Astrocyte (in vitro differentiated cells and primary cell): Measurements from ENCODE around the gene TKT. TPM values are rescaled to one million over a fixed set of nuclear protein-coding genes. Genes with fewer than 3 reads are reported as not detected.
A peak's percentile ranks its signal among the peaks of the same experiment; 100 is the strongest.

Experiments
- DNase-seq: peaks from one replicate; pipeline ENCODE4 v3.0.0-alpha.2; 2010; ENCODE audit warnings: low read depth
- FAIRE-seq: peaks from 2 replicates; lab custom pipeline; 2011; peaks lifted over from hg19 to GRCh38; lab: Jason Lieb, UNC
- H2AFZ ChIP-seq: 2 replicates; pipeline ENCODE4 v1.6.0; 2012; ENCODE audit warnings: low read depth, low read length, inconsistent platforms
- H3K27ac ChIP-seq: 2 replicates; pipeline ENCODE4 v1.5.1; 2011; ENCODE audit warnings: low read depth, low read length, inconsistent platforms
- H3K27me3 ChIP-seq: 2 replicates; pipeline ENCODE4 v1.6.0; 2011; ENCODE audit warnings: low read length, inconsistent platforms; ENCODE audit not compliant: insufficient read depth
- H3K36me3 ChIP-seq: 2 replicates; pipeline ENCODE4 v1.5.1; 2011; ENCODE audit warnings: low read length, inconsistent platforms; ENCODE audit not compliant: insufficient read depth
- H3K4me1 ChIP-seq: 2 replicates; pipeline ENCODE4 v1.5.1; 2011; ENCODE audit warnings: low read length, inconsistent platforms; ENCODE audit not compliant: insufficient read depth
- H3K4me2 ChIP-seq: 2 replicates; pipeline ENCODE4 v1.6.0; 2012; ENCODE audit warnings: low read length, inconsistent platforms
- H3K4me3 ChIP-seq: 2 replicates; pipeline ENCODE4 v1.5.1; 2011; ENCODE audit warnings: low read depth, mild to moderate bottlenecking, low read length, inconsistent platforms; ENCODE audit not compliant: insufficient read depth
- H3K79me2 ChIP-seq: 2 replicates; pipeline ENCODE4 v1.6.0; 2012; ENCODE audit warnings: mild to moderate bottlenecking, low read length, inconsistent platforms; ENCODE audit not compliant: insufficient read depth
- H3K9ac ChIP-seq: 2 replicates; pipeline ENCODE4 v1.6.0; 2012; ENCODE audit warnings: mild to moderate bottlenecking, low read length, inconsistent platforms
- H3K9me3 ChIP-seq: 2 replicates; pipeline ENCODE4 v1.5.1; 2012; ENCODE audit warnings: low read depth, mild to moderate bottlenecking, low read length, inconsistent platforms; ENCODE audit not compliant: insufficient read depth
- H4K20me1 ChIP-seq: 2 replicates; pipeline ENCODE4 v1.6.0; 2012; ENCODE audit warnings: low read length, inconsistent platforms; ENCODE audit not compliant: insufficient read depth
- H3K27ac Mint-ChIP-seq: one replicate; pipeline ENCODE4 v1.8.0; 2021; ENCODE audit warnings: mild to moderate bottlenecking, mixed read lengths; ENCODE audit not compliant: unreplicated experiment
- H3K27me3 Mint-ChIP-seq: one replicate; pipeline ENCODE4 v1.8.0; 2021; ENCODE audit warnings: low read depth, mixed read lengths; ENCODE audit not compliant: unreplicated experiment
- H3K36me3 Mint-ChIP-seq: one replicate; pipeline ENCODE4 v1.8.0; 2021; ENCODE audit warnings: low read depth, mixed read lengths; ENCODE audit not compliant: unreplicated experiment
- H3K4me1 Mint-ChIP-seq: one replicate; pipeline ENCODE4 v1.8.0; 2021; ENCODE audit warnings: low read depth, mixed read lengths; ENCODE audit not compliant: unreplicated experiment
- H3K4me3 Mint-ChIP-seq: one replicate; pipeline ENCODE4 v1.8.0; 2021; ENCODE audit warnings: mild to moderate bottlenecking, moderate library complexity, mixed read lengths; ENCODE audit not compliant: unreplicated experiment
- H3K9me3 Mint-ChIP-seq: one replicate; pipeline ENCODE4 v1.8.0; 2021; ENCODE audit warnings: mild to moderate bottlenecking, mixed read lengths; ENCODE audit not compliant: unreplicated experiment
- CTCF ChIP-seq: IDR thresholded peaks from 2 replicates; pipeline ENCODE4 v1.5.1; 2011; ENCODE audit warnings: low read depth, mild to moderate bottlenecking, inconsistent platforms, low read length, moderate library complexity; ENCODE audit not compliant: insufficient read depth
- EZH2 ChIP-seq: IDR thresholded peaks from 2 replicates; pipeline ENCODE4 v1.6.1; 2012; ENCODE audit warnings: mild to moderate bottlenecking, low read length, inconsistent platforms; ENCODE audit not compliant: insufficient read depth
- total RNA-seq: library from RNA; stranded (reverse); gene quantifications from 2 replicates; pipeline ENCODE4 v1.2.1, GENCODE V29; 2021

TKT gene
- total RNA-seq, 1 donor from 2014 or later: 318 TPM

- H3K36me3 ChIP-seq: peaks cover 35% of the 10 kb centered on the region
- DNase-seq (no peak), FAIRE-seq (no peak)
- no peaks in the 10 kb centered on the region for H3K79me2 ChIP-seq
- no peak overlapping the region for H3K4me3 ChIP-seq
- H3K4me3 Mint-ChIP-seq: no peak overlapping the region
- no peak overlapping the region for H3K9ac ChIP-seq
- H3K36me3 Mint-ChIP-seq: peaks cover 17% of the 10 kb centered on the region
- peak overlapping the region; percentile 58 for H3K27ac Mint-ChIP-seq
- TF ChIP-seq EZH2 (no peak), CTCF (no peak)
- no peaks in the 10 kb centered on the region for H3K9me3 ChIP-seq
- H3K4me2 ChIP-seq: no peak overlapping the region
- H3K27ac ChIP-seq: no peak overlapping the region
- H3K9me3 Mint-ChIP-seq: no peaks in the 10 kb centered on the region
- no peaks in the 10 kb centered on the region for H3K27me3 Mint-ChIP-seq
- no peak overlapping the region for H2AFZ ChIP-seq
- no peaks in the 10 kb centered on the region for H3K27me3 ChIP-seq
- no peaks in the 10 kb centered on the region for H3K4me1 Mint-ChIP-seq
- no peaks in the 10 kb centered on the region for H3K4me1 ChIP-seq
- peaks cover 33% of the 10 kb centered on the region for H4K20me1 ChIP-seq
Observed at GRCh38 chr3:53223025-53223424, 32.8 kb downstream of the TKT start.

DNA sequence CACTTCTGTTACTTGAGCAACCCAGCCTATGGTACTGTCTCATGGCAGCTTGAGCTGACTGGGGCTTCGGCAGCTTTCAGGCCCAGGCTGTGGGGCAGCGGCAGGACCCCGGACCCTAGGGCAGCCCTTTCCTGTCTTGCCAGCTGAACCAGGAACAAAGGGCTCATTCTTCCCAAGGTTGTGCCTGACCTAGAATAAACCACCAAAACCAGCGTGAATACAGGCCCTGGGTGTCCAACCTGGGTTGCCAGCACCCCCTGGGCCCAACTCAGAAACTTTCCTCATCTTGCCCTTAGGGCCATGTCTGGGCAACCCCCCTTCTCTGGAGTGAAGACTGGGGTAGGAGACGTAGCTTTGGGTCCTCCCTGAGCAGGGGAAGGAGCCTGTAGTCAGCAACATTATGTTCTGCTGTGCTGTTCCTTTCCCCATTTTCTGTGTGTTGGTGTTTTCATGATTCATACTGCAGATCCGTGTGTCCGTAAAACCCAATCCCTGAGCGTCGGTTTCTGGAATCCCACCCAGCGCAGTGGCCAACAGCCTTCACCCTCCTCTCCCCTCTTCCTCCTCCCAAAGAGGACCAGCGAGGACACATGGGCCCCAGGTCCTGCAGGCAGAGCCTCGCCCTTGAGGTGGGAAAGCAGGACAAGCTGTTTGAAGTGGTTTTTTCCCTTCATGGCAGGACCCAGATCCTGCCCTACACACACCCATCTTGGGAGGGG, 33.5 kb downstream of the TKT start:
- Histone ChIP-seq H3K4me2 (no peak overlapping the region), H3K9me3 (no peaks in the 10 kb centered on the region), H3K36me3 (peaks cover 28% of the 10 kb centered on the region), H3K79me2 (no peaks in the 10 kb centered on the region), H3K4me3 (no peak overlapping the region), H2AFZ (no peak overlapping the region), H3K9ac (no peak overlapping the region), H4K20me1 (peaks cover 26% of the 10 kb centered on the region), H3K27me3 (no peaks in the 10 kb centered on the region), H3K4me1 (no peaks in the 10 kb centered on the region), H3K27ac (no peak overlapping the region)
- Mint-ChIP-seq H3K36me3 (peaks cover 15% of the 10 kb centered on the region), H3K4me3 (no peak overlapping the region), H3K9me3 (no peaks in the 10 kb centered on the region), H3K4me1 (no peaks in the 10 kb centered on the region), H3K27ac (peak overlapping the region; percentile 58), H3K27me3 (no peaks in the 10 kb centered on the region)
- DNase-seq (no peak), FAIRE-seq (no peak)
- no peak for TF ChIP-seq CTCF
- no peak for TF ChIP-seq EZH2

DNA sequence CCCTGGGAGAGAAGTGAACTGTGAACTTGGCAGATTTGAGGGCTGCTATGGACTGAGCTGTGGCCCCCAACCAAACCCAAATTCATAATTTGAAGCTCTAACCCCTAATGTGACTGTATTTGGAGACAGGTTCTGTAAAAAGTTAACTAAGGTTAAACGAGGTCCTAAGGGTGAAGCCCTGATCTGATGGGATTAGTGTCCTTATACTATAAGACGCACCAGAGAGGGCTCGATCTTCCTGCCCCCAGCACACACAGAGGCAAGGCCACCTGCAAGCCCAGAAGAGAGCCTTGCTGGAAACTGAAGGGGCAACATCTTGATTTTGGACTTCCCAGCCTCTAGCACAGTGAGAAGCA, 34.0 kb downstream of the TKT start:
- Histone ChIP-seq H2AFZ (no peak overlapping the region), H3K4me3 (no peak overlapping the region), H3K9ac (no peak overlapping the region), H3K27me3 (no peaks in the 10 kb centered on the region), H3K4me1 (no peaks in the 10 kb centered on the region), H3K36me3 (peaks cover 24% of the 10 kb centered on the region), H3K79me2 (no peaks in the 10 kb centered on the region), H3K9me3 (no peaks in the 10 kb centered on the region), H4K20me1 (peaks cover 20% of the 10 kb centered on the region), H3K27ac (no peak overlapping the region), H3K4me2 (no peak overlapping the region)
- H3K27ac Mint-ChIP-seq: no peak overlapping the region
- DNase-seq (no peak), FAIRE-seq (no peak)
- H3K4me1 Mint-ChIP-seq: no peaks in the 10 kb centered on the region
- no peak for TF ChIP-seq EZH2
- H3K4me3 Mint-ChIP-seq: no peak overlapping the region
- peaks cover 15% of the 10 kb centered on the region for H3K36me3 Mint-ChIP-seq
- H3K27me3 Mint-ChIP-seq: no peaks in the 10 kb centered on the region
- no peaks in the 10 kb centered on the region for H3K9me3 Mint-ChIP-seq
